NCI-H226 (cell line): ENCODE results near the gene GOLGA2.
A peak's percentile ranks its signal among the peaks of the same experiment; 100 is the strongest.

Experiments used
- DNase-seq: peaks from one replicate; pipeline ENCODE4 v3.0.0-alpha.2; 2015

The GOLGA2 gene

GRCh38 chr9:128254855-128255759 is 20.7 kb downstream of the GOLGA2 start:
- DNase-seq, result no peak

- DNase-seq, result no peak
Measured at GRCh38 chr9:128254362-128254761, 21.4 kb downstream of the GOLGA2 start.

- no peak for DNase-seq
Measured at GRCh38 chr9:128253991-128254346, 21.8 kb downstream of the GOLGA2 start.

GRCh38 chr9:128253140-128253990 is 22.4 kb downstream of the GOLGA2 start:
- no peak for DNase-seq

GRCh38 chr9:128252317-128253139 is 23.3 kb downstream of the GOLGA2 start:
- no peak for DNase-seq

- DNase-seq, result no peak
Measured at GRCh38 chr9:128251732-128252100, 24.1 kb downstream of the GOLGA2 start.

GRCh38 chr9:128250839-128251731 is 24.7 kb downstream of the GOLGA2 start:
- DNase-seq, result no peak

- peak; percentile 33 for DNase-seq
Measured at GRCh38 chr9:128249908-128250838, 25.6 kb downstream of the GOLGA2 start.

- DNase-seq, result no peak
Measured at GRCh38 chr9:128249558-128249907, 26.3 kb downstream of the GOLGA2 start.

GRCh38 chr9:128247226-128247803 is 28.5 kb downstream of the GOLGA2 start:
- no peak for DNase-seq

- DNase-seq, result no peak
Measured at GRCh38 chr9:128246471-128246870, 29.3 kb downstream of the GOLGA2 start.

GRCh38 chr9:128245421-128246151 is 30.2 kb downstream of the GOLGA2 start:
- peak; percentile 54 for DNase-seq

- DNase-seq, result no peak
Measured at GRCh38 chr9:128244837-128245231, 31.0 kb downstream of the GOLGA2 start.

GRCh38 chr9:128244091-128244836 is 31.5 kb downstream of the GOLGA2 start:
- DNase-seq, result no peak

GRCh38 chr9:128243215-128244018 is 32.4 kb downstream of the GOLGA2 start:
- no peak for DNase-seq

GRCh38 chr9:128242828-128243214 is 33.0 kb downstream of the GOLGA2 start:
- DNase-seq, result no peak

- DNase-seq, result no peak
Measured at GRCh38 chr9:128242124-128242523, 33.7 kb downstream of the GOLGA2 start.

GRCh38 chr9:128233817-128234406 is 41.9 kb downstream of the GOLGA2 start:
- DNase-seq, result no peak
